ENCODE results near the gene CACNA2D4. TPM values are rescaled to one million over a fixed set of nuclear protein-coding genes. Genes with fewer than 3 reads are reported as not detected.

Gene CACNA2D4
- polyA plus RNA-seq, 1 donor from 2014 or later: 2.0 TPM

DNA sequence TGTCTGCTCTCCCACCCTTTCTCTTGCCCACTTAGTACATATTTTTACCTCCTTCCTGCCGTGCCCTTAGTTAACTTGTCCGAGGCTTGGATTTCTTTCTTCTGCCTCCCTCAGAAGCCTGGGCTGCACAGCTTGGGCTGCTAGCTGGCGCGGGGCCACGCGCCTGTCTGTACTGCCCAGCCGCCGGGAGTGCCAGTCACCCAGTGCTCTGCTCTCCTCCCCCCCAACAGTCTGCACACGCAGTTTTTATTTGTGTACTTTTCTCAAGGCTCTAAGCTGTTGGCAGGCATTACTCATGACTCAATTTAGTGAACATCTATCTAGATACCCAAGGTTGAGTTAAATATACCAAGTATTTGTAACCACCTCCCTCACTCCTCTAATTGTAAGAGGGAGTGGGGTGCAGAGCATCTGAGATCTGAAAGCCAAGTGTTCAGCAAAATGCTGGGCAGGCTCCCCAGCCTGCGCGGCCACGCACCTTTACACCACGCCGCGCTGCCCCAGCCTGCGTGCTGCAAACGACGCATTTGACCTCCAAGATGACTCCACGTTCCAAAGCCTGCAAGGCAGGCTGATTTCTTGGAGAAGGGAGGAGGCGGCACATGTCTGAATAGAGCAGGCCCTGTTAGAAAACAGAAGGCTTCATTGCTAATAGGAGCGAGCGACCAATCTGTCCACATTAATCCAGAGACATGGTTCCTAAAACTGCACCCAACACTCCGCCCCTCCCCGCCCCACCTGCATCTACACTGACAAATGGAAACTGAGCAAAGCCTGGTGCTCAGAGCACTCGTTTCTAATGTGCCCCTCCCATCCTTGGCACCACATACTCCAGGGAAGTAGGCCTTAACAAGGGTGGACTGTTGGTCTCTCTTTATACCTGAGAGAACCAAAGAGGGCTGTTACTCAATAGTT is 18.2 kb upstream of the CACNA2D4 start:
- Mint-ChIP-seq H3K4me3 (no peak overlapping the region), H3K27ac (no peak overlapping the region), H3K9me3 (no peaks in the 10 kb centered on the region), H3K27me3 (no peaks in the 10 kb centered on the region), H3K36me3 (no peaks in the 10 kb centered on the region), H3K4me1 (peaks cover 24 to 25% (median 24%) of the 10 kb centered on the region in 3 donors)

DNA sequence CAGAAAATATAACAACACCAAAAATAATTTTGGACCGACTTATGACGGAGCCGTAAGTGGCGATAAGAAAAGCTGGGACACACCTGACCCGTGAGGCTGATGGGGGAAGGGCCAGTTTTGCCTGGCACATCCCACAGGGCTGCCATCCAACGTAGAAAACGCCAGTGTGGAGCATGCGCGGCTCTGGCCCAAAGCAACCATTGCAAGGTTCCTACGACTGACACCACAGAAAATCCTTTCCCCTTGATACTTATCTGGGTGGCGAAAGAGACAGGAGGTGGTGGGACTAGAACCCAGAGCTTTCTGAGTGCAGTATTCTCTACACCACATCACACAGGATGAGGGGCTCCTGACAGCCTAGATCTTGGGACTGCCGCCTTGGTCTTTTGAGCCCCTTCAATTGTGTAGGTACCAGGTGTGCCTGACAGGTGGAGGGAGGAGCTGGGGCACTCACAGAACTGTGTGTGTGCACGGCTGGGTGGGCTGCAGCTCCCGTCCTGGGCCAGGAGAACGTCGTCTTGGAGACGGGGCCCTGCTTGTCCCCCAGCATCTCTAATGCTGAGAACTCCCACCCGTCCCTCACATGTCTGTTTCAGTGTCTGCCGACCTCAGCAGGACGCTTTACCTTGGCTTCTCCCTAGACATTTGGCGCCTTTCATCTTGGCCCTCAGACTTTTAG is 17.4 kb upstream of the CACNA2D4 start:
- Mint-ChIP-seq H3K4me1 (peaks cover 24 to 30% (median 28%) of the 10 kb centered on the region in 3 donors), H3K36me3 (no peaks in the 10 kb centered on the region), H3K4me3 (no peak overlapping the region), H3K27me3 (no peaks in the 10 kb centered on the region), H3K27ac (no peak overlapping the region), H3K9me3 (no peaks in the 10 kb centered on the region)

DNA sequence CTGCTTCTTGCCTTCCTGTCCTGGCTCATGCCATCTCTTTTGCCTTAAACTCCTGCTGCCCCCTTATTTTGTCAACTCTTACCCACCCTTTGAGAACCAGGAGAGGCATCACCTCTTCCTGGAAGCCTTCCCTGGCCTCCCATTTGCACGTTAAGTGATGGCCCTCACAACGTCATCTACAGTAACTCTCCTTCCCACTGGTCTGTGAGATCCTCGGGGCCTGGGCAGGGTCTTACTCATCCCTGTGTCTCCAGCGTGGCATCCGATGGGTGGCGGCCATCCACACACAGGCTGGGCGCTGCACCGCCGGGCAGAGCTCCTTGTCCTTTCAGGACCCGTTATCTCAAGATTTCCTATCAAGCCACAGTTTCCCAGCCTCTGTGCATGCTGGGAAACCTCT is 16.8 kb upstream of the CACNA2D4 start:
- Mint-ChIP-seq H3K27ac (no peak overlapping the region), H3K4me3 (no peak overlapping the region), H3K4me1 (peaks cover 26 to 31% (median 31%) of the 10 kb centered on the region in 3 donors), H3K9me3 (no peaks in the 10 kb centered on the region), H3K36me3 (no peaks in the 10 kb centered on the region), H3K27me3 (no peaks in the 10 kb centered on the region)

- Mint-ChIP-seq H3K9me3 (no peaks in the 10 kb centered on the region), H3K27me3 (no peaks in the 10 kb centered on the region), H3K27ac (peak overlapping the region in 1 of 3 donors; percentile 32), H3K36me3 (no peaks in the 10 kb centered on the region), H3K4me3 (no peak overlapping the region), H3K4me1 (peaks cover 26 to 31% (median 31%) of the 10 kb centered on the region in 3 donors)
These were observed 16.4 kb upstream of the CACNA2D4 start for GRCh38 chr12:1934831-1935230.

GRCh38 chr12:1934068-1934467 is 15.6 kb upstream of the CACNA2D4 start:
- H3K36me3 Mint-ChIP-seq: no peaks in the 10 kb centered on the region
- peaks cover 27 to 35% (median 34%) of the 10 kb centered on the region in 3 donors for H3K4me1 Mint-ChIP-seq
- peak overlapping the region in 1 of 4 donors; percentile 43 for H3K4me3 Mint-ChIP-seq
- H3K27me3 Mint-ChIP-seq: no peaks in the 10 kb centered on the region
- peak overlapping the region in 2 of 3 donors; percentile 16 to 32 for H3K27ac Mint-ChIP-seq
- no peaks in the 10 kb centered on the region for H3K9me3 Mint-ChIP-seq

- no peaks in the 10 kb centered on the region for H3K27me3 Mint-ChIP-seq
- no peaks in the 10 kb centered on the region for H3K9me3 Mint-ChIP-seq
- H3K27ac Mint-ChIP-seq: no peak overlapping the region
- peaks cover 29 to 38% (median 36%) of the 10 kb centered on the region in 3 donors for H3K4me1 Mint-ChIP-seq
- peak overlapping the region in 1 of 4 donors; percentile 2 for H3K4me3 Mint-ChIP-seq
- H3K36me3 Mint-ChIP-seq: no peaks in the 10 kb centered on the region
These were observed 15.0 kb upstream of the CACNA2D4 start for GRCh38 chr12:1933342-1934051.

DNA sequence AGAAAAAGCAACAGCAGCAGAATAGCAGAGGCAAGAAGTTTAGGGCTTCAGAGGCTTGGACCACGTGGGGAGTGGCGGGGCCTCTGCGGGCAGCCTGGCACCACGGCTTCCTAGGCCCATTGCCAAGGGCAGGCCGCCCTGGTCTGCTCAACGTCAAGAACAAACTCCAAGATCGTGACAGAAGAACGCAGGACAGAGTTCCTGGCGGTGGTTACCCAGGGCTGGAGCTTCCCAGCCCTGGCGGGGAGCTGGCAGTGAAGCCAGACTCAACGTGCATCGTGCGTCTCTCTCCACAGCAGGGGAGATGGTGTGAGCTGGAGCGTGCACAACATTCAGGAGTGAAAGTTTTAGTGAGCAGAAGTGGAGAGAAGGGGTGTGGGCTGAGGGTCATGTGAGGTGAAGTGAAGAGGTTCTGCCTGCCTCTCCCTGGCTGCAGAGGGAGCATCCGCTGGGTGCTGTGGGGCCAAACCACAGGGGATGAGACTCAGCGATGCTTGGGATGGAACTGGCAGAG is 13.9 kb upstream of the CACNA2D4 start:
- Mint-ChIP-seq H3K27ac (peak overlapping the region in 2 of 3 donors; percentile 18 to 57), H3K9me3 (no peaks in the 10 kb centered on the region), H3K36me3 (no peaks in the 10 kb centered on the region), H3K4me3 (peak overlapping the region in 2 of 4 donors; percentile 30 to 88), H3K4me1 (peaks cover 29 to 38% (median 36%) of the 10 kb centered on the region in 3 donors), H3K27me3 (no peaks in the 10 kb centered on the region)

DNA sequence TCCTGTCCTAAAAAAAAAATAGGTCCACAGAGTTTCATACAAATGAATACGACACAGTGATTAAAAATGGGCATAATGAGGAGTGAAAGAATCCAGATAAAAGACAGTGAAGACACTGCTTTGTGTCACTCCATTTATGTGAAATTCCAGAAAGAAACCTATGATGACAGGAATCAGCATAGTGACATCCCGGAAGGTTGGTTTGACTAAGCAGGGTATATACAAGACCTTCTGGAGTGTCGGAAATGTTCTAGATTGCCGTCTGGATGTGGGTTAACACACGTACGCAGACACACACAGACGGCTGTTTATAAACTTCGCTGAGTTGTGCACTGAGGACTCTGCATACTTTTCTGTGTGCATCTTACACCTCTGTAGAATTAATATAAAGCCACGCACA is 13.2 kb upstream of the CACNA2D4 start:
- Mint-ChIP-seq H3K4me3 (peak overlapping the region in 1 of 4 donors; percentile 30), H3K27ac (peak overlapping the region in 2 of 3 donors; percentile 18 to 57)

GRCh38 chr12:1930803-1931597 is 12.5 kb upstream of the CACNA2D4 start:
- no peaks in the 10 kb centered on the region for H3K36me3 Mint-ChIP-seq
- no peaks in the 10 kb centered on the region for H3K9me3 Mint-ChIP-seq
- no peak overlapping the region for H3K27ac Mint-ChIP-seq
- H3K4me3 Mint-ChIP-seq: peak overlapping the region in 1 of 4 donors; percentile 43
- no peaks in the 10 kb centered on the region for H3K27me3 Mint-ChIP-seq
- H3K4me1 Mint-ChIP-seq: peaks cover 29 to 45% (median 42%) of the 10 kb centered on the region in 3 donors

More for the DNA sequence above, 13.2 kb upstream of the CACNA2D4 start:
- Mint-ChIP-seq H3K27me3 (no peaks in the 10 kb centered on the region), H3K9me3 (no peaks in the 10 kb centered on the region), H3K4me1 (peaks cover 29 to 42% (median 41%) of the 10 kb centered on the region in 3 donors), H3K36me3 (no peaks in the 10 kb centered on the region)

DNA sequence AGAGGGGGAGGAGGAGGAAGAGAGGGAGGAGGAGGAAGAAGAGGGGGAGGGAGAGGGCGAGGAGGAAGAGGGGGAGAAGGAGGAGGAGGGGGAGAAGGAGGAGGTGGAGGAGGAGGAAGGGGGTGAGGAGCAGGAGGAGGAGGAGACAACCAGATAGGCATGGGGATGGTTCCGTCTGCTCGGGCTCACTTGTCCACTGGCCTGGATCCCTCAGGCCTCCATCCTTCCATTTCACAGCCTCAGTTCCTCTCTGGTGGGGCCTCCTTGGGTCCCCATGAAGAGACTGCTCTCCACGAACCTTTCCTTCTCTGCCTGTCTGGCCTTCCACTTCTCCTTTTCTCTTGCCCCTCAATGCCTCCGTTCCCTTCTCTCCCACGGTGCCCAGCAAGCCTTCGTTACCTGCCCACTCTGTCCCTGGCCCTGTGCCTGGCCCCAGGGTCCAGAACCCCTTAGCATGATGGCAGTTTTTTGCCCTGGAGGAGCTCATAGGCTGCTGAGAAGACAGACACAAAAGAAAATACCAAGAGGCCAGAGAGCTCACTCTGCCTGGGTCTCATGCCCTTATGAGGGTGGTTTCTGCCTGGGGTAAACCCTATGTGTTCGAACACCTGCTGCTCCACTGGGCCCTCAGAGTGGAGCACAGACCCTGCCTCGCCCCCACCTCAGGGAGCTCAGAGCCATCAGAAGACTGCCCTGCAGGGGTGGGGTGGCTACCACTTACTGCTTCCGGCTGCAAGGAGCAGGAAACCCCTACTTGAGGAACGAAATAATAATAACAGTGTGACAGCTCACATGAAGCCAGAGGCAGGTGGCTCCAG is 11.7 kb upstream of the CACNA2D4 start:
- no peaks in the 10 kb centered on the region for H3K36me3 Mint-ChIP-seq
- peak overlapping the region in 2 of 3 donors; percentile 6 to 23 for H3K27ac Mint-ChIP-seq
- H3K9me3 Mint-ChIP-seq: no peaks in the 10 kb centered on the region
- peaks cover 30 to 47% (median 46%) of the 10 kb centered on the region in 3 donors for H3K4me1 Mint-ChIP-seq
- H3K27me3 Mint-ChIP-seq: no peaks in the 10 kb centered on the region
- peak overlapping the region in 3 of 4 donors; percentile 24 to 53 (median 27) for H3K4me3 Mint-ChIP-seq

DNA sequence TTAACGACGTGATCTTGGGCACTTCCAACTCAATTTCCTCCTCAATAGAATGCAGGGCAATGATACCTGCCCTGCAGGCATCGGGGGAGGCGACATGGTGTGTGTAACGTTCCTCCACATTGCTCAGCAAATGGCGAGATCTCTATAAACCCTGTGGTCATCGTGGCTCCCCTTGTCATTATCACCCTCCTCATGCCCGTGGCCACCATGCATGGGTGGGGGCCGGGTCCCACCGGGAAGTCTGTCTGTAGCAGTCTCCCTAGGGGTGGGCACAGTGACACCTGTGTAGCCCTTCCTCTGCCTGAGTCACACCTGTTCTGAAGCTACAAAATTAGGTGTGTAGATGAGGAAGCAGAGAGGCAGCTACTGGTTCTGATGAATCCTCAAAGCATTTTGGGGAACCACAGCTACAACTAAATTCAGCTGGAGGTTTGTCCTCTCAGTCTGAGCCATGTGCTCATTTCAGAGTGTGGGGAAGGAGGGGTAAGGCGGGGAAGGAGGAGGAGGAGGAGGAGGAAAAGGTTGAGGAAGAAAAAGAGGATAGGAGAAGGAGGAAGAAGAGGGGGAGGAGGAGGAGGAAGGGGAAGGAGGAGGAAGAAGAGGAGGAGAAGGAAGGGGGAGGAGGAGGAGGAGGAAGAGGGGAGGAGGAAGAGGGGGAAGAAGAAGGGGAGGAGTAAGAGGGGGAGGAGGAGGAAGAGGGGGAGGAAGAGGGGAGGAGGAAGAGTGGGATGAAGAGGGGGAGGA is 11.0 kb upstream of the CACNA2D4 start:
- H3K36me3 Mint-ChIP-seq: peaks cover 2% of the 10 kb centered on the region
- peaks cover 37 to 54% (median 53%) of the 10 kb centered on the region in 3 donors for H3K4me1 Mint-ChIP-seq
- peak overlapping the region in 2 of 4 donors; percentile 40 to 53 for H3K4me3 Mint-ChIP-seq
- H3K9me3 Mint-ChIP-seq: no peaks in the 10 kb centered on the region
- H3K27me3 Mint-ChIP-seq: no peaks in the 10 kb centered on the region
- H3K27ac Mint-ChIP-seq: peak overlapping the region in 2 of 3 donors; percentile 2 to 89

DNA sequence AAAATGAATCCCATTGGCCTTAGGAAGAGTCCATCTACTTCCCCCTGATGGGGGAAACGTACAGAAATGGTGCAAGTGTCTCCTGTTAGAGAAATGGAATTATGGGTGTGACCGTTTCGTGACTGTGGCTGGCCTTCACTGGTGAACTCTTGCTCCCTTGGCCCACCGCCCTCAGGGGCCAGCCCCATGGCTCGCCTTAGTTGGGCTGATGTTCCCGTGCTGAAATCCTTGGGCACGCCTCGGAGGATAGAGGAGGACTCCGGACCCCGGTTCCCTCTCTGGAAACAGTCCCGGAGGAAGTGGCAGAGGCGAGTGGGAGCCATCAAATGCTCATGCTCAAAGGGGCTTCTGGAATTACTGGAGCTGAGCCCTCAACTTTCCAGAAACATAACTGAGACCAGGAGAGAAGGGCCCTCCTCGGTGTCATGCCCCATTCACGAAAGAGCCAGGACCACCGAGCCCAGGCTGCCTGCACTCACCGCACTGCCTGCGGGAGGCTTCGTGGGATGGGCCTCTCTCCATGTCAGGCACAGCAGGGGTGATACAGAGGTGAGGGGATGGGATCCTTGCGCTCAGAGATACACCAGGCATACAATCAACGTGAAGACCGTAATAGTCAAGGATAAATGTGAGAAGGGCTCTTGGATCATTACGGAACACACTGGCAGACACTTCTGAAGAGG is 10.1 kb upstream of the CACNA2D4 start:
- peak overlapping the region in 2 of 3 donors; percentile 2 to 89 for H3K27ac Mint-ChIP-seq
- no peaks in the 10 kb centered on the region for H3K27me3 Mint-ChIP-seq
- H3K9me3 Mint-ChIP-seq: no peaks in the 10 kb centered on the region
- H3K36me3 Mint-ChIP-seq: peaks cover 2% of the 10 kb centered on the region
- H3K4me3 Mint-ChIP-seq: peak overlapping the region in 1 of 4 donors; percentile 69
- peaks cover 42 to 57% (median 57%) of the 10 kb centered on the region in 3 donors for H3K4me1 Mint-ChIP-seq
